ENCODE results near the gene ASPHD1.

DNA sequence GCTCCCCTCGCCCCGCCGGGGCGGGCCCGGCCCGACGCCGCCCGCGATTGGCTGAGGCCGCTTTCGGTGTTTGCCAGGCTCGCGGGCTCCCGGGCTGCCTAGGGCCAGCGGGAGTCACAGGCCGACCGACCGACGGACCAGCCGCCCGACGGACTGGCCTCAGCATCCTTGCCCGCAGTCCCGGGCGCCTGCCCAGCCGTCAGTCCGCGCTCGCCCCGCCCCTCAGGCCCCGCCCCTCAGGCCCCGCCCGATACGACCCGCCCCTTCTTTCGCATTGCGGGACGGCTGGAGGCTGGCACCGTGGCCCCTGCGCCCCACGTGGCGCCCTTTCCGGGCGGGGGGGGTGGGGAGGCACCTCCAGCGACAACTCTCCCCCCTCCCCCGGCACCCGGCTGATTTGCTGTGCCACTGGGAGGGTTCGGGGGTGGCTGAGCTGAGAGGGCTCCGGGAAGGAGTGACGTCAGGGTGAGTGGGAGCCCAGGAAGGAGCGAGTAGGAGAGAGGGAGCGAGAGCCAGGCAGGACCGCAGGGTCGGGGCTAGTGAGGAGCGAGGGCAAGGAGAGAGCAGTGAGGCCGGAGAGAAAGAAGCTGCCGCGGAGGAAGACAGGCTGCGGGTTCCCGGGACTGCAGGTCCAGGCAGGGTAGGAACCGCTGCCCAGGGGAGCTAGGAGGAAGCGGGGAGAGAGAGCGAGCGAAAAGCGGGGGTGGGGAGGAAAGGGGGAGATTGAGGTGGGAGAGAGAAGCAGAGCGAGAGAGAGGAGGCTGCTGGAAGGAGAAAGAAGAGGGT, at the start of gene ASPHD1:
- TF ChIP-seq, protein P1, sequence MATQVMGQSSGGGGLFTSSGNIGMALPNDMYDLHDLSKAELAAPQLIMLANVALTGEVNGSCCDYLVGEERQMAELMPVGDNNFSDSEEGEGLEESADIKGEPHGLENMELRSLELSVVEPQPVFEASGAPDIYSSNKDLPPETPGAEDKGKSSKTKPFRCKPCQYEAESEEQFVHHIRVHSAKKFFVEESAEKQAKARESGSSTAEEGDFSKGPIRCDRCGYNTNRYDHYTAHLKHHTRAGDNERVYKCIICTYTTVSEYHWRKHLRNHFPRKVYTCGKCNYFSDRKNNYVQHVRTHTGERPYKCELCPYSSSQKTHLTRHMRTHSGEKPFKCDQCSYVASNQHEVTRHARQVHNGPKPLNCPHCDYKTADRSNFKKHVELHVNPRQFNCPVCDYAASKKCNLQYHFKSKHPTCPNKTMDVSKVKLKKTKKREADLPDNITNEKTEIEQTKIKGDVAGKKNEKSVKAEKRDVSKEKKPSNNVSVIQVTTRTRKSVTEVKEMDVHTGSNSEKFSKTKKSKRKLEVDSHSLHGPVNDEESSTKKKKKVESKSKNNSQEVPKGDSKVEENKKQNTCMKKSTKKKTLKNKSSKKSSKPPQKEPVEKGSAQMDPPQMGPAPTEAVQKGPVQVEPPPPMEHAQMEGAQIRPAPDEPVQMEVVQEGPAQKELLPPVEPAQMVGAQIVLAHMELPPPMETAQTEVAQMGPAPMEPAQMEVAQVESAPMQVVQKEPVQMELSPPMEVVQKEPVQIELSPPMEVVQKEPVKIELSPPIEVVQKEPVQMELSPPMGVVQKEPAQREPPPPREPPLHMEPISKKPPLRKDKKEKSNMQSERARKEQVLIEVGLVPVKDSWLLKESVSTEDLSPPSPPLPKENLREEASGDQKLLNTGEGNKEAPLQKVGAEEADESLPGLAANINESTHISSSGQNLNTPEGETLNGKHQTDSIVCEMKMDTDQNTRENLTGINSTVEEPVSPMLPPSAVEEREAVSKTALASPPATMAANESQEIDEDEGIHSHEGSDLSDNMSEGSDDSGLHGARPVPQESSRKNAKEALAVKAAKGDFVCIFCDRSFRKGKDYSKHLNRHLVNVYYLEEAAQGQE (IDR thresholded peaks at IDR 0.05; ENCODE audit: low read depth) = no peak
- TF ChIP-seq CEBPB (IDR thresholded peaks at IDR 0.05) = no peak

Data from Ishikawa (cell line).